Measurements from ENCODE around the gene MINPP1.
"Not testable (repeated sequence)": the region's sequence is repeated elsewhere in the genome, so short reads cannot be mapped to it uniquely, and the experiment has no call there.

MINPP1 gene

DNA sequence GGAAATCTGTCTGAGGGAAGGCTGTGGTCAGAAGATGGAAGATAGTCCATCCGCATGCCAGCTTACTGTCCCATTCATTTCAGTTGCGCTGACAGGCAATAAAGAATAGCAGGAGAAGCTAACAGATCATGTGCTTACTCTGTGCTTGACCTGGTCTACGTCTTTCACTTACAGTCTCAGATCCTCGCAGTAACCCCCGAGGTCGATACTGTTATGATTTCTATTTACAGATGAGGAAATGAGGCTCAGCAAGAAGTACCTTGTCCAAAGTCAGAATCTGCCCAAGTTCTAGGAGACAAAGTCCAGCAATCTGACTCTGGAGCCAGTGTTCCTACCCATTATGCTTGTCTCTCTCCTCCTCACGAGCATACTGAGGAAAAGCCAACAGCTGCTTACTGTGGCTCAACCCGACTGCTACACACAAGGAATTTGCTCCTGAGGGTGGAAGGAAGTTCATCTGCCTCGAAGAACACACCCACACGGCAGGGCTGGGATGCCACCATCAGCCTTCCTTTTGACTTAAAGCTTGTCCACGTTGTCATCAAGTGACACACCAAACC lies 74.2 kb downstream of the MINPP1 start:
- no peak for DNase-seq

- DNase-seq: no peak
Measured at GRCh38 chr10:87579563-87579962, 74.9 kb downstream of the MINPP1 start.

GRCh38 chr10:87580016-87580415 lies 75.3 kb downstream of the MINPP1 start:
- no peak for DNase-seq

DNA sequence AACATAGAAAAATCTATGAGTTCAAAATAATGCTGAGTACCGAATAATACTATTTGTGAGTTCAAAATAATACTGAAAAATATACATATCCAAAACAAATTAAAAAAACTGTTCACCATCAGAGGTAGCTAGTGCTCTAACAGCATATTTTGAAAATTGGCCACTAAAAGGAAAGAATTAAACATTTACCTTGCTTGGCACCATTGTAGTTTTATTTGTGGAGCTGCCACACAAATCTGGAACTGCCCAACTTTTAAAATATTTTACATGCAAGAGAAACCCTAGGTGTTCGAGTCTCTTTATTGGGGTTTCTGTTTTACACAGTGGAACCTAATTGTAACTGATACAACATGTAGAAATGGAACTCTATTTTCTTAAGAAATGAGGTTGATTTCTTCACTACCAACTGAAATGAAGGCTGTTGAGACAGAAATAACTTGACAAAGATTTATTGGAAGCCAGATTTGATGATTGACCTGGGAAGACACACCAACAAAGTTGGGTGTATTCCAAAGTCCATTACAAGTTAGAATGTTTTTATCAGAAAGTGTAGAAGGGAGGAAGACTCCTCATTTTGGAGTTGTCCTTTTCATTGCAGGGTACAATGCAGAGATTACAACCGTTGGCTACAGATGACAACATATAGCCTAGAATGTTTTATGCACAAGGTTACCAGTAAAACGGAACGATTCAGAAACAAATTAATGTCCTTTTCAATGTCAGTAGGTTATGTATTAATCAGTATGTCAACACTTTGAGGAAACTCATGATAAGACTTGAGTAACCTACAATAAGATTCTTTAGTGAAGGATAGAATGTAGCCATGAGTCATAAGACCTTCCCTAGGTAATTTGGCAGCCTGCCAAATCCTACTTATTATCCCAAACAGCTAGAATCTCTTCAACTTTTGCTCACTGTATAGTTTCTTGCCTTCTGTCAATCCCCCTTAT lies 81.1 kb downstream of the MINPP1 start:
- DNase-seq: peak; percentile 49

GRCh38 chr10:87589645-87590051 lies 85.0 kb downstream of the MINPP1 start:
- DNase-seq: no peak

GRCh38 chr10:87590705-87591588 lies 86.3 kb downstream of the MINPP1 start:
- DNase-seq: no peak

DNA sequence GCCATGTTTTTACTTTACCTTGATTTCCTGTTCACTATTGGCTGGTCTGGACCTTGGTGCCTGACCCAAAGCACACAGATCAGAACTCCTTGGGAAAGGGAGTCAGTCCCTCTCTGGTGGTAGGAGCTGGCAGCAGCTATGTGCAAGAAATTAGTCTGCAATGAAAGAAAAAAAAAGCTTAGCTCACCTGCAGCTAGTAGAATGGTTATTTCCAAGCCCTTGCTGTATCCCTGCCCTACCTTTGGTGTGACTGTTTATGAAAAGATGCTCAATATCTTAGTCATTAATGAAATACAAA lies 86.8 kb downstream of the MINPP1 start:
- DNase-seq: no peak

DNA sequence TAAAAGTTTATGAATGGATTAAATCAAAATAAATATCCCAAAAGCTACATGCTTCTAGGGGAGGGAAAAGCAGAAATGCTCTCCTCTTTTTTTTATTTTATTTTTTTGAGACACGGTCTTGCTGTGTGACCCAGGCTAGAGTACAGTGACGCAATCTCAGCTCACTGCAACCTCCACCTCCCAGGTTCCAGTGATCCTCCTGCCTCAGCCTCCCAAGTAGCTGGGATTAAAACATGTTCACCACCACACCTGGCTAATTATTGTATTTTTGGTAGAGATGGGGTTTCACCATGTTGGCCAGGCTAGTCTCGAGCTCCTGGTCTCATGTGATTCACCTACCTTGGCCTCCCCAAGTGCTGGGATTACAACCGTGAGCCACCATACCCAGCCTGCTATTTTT lies 88.2 kb downstream of the MINPP1 start:
- not testable (repeated sequence) for DNase-seq

DNA sequence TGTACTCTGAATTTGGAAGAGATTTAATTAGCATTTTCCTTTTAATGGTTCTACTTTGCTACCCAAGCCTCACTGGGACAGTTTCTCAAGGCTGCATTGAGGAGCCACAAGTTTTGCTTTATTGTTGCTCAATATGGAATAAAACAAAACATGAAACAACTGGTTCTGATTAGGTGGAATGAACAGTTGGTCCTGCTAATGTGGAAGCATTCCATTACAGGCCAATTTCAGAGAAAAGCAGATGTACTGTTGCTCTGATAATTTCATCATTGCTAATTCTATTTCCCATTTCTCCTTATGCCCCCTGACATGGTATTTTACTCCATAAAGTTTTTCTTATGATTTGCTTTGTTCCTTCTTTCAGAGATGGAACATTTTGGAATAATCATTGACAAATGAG lies 89.0 kb downstream of the MINPP1 start:
- no peak for DNase-seq

DNA sequence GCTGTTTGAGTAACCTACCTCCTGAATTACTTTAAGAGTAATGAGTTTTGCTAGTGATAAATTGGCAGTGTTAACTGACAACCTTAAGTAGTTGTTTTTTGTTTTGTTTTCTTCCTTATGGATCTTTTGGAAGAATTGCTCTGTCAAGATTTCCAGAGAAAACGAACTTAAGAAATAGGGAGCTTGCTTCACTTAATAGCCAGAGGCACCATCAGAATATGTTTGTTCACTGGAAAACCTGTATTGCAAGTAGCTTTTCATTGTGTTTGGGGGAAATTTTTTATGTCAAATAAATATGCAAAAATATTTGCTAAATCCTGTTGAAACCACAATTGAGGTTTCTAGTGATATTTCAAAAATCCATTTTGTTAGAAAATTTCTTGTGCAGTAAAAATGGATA lies 89.5 kb downstream of the MINPP1 start:
- no peak for DNase-seq

GRCh38 chr10:87594864-87595263 lies 90.2 kb downstream of the MINPP1 start:
- DNase-seq: no peak

DNA sequence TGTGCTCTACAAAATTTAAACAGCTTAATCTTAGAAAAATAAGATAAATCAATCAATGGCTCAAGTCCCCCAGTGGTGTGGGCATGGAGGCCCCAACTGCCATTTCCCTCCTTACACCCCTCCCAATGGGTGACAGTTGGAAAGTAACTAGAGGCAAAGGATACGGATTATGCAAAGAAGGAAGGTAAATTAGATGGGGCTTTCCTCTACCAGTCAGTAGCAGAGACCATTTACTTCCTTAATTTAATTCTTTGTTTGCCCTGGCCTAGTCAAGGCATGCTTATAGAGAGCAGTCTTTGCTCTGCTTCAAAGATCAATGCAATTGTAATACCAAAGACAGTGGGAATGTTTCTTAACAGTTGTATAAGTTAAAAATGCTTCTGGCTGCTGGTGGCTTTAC lies 91.7 kb downstream of the MINPP1 start:
- DNase-seq: no peak

DNA sequence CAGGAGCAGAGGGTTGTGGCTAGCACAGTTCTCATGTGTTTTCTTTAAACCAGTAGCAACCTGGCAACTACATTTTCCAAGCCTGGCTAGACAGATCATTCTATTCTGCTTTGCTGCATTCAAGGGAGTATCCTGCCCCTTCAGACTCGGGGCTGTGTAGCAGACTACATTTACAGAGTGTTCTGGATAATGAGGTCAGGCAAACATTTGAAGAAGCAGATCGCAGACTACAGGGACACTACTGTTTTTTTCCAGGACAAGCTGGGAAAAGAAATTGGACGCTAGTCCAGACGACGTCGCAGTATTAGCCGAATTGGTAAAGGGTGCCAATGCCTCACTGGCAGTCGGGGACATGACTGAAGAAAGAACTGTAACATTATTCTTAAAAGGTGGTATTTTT lies 94.0 kb downstream of the MINPP1 start:
- DNase-seq: no peak

GRCh38 chr10:87600581-87600980 lies 95.9 kb downstream of the MINPP1 start:
- DNase-seq: no peak

Data from NCI-H2227 treated with DMSO at 0.1 percent for 48 hours (cell line).